Activated naive CD4-positive, alpha-beta T cell treated with anti-CD3 and anti-CD28 coated beads, Interleukin-2, amount 50 U/mL, for 72 hours (primary cell): ENCODE results near the gene MIF4GD. TPM values are rescaled to one million over a fixed set of nuclear protein-coding genes. Genes with fewer than 3 reads are reported as not detected.
"Not testable (repeated sequence)": the region's sequence is repeated elsewhere in the genome, so short reads cannot be mapped to it uniquely, and the experiment has no call there.

Experiments used
- ATAC-seq, 2 donors: fragments of 150-1000 bp; cut with Tn5 transposase; 2 replicates each; pipeline ENCODE4 v1.10.0; 2021; ENCODE audit warnings: mild to moderate bottlenecking in 2 of 2, moderate library complexity in 2 of 2
- DNase-seq, 2 donors: peaks; one replicate each; pipeline ENCODE4 v3.0.0; 2021 to 2022; ENCODE audit warnings: low spot score in 2 of 2
- H3K27ac Mint-ChIP-seq, 2 donors: one replicate each; pipeline ENCODE4 v1.8.0; 2022; ENCODE audit warnings: mild to moderate bottlenecking in 2 of 2, mixed read lengths in 2 of 2
- H3K36me3 Mint-ChIP-seq, 2 donors: one replicate each; pipeline ENCODE4 v1.8.0; 2022; ENCODE audit warnings: mixed read lengths in 2 of 2
- H3K9me3 Mint-ChIP-seq, 2 donors: one replicate each; pipeline ENCODE4 v1.8.0; 2022; ENCODE audit warnings: mixed read lengths in 2 of 2
- total RNA-seq, 2 donors: library from RNA; stranded (reverse); gene quantifications; one replicate each; pipeline ENCODE4 v1.2.3, GENCODE V29; 2022

MIF4GD gene
- total RNA-seq, 2 donors from 2014 or later, result 33.4 to 37.8 TPM

DNA sequence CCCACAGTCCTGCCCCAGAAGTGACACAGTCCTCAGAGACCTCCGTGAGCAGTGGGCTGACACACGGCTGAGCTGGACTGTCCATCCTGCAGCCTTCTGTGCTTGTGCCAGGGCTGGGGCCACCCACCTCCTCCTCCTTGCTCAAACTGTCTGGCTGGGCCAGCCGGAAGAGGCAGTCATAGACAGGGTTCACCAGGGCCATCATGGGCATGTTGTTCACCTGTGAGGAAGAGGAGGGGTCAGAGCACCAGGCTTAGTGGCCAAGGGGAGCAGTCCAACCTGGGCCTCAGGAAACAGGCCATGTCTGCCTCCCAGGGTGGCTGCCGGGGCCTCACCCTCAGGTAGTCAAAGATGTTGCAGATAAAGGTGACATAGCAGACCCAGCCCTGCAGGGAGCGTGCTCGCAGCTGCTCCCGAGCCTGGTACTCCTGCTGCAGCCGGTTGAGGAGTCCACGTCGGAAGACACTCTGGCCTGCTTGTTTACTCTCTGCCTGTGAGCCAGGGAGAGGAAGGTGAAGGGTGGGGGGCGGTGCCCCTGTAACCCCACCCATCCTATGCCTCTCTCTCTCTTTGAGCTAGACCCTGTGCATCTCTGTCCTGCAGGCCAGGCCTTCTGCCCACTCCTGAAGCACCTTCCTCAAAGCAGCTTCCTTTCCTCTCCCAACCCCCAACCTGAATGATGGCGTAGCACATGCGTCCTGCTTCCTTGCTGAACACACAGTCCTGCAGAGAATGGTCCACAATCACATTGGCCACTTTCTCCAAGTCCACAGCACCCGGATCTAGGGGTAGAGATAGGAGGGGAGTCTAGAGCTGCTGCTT, 3.4 kb downstream of the MIF4GD start:
- H3K36me3 Mint-ChIP-seq, result peaks cover 14 to 21% of the 10 kb centered on the region in 2 donors
- H3K27ac Mint-ChIP-seq, result no peak overlapping the region
- no peaks in the 10 kb centered on the region for H3K9me3 Mint-ChIP-seq
- no peak for ATAC-seq
- no peak for DNase-seq

DNA sequence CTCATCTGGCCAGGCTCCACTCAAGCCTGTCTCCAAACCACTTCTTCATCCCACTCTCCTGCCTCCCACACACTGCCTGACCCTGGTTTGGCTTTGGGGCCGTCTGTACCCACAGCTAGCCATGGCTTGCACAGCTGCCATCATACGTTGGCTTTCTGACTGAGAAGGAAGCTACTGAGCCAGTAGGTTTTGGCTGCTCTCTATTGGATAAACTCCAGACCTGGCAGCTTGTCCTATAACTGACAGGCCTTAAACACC, 3.9 kb downstream of the MIF4GD start:
- ATAC-seq (no peak), DNase-seq (no peak)
- H3K27ac Mint-ChIP-seq, result peak overlapping the region in 1 of 2 donors; percentile 81
- H3K36me3 Mint-ChIP-seq, result peaks cover 19 to 24% of the 10 kb centered on the region in 2 donors
- H3K9me3 Mint-ChIP-seq, result no peaks in the 10 kb centered on the region

DNA sequence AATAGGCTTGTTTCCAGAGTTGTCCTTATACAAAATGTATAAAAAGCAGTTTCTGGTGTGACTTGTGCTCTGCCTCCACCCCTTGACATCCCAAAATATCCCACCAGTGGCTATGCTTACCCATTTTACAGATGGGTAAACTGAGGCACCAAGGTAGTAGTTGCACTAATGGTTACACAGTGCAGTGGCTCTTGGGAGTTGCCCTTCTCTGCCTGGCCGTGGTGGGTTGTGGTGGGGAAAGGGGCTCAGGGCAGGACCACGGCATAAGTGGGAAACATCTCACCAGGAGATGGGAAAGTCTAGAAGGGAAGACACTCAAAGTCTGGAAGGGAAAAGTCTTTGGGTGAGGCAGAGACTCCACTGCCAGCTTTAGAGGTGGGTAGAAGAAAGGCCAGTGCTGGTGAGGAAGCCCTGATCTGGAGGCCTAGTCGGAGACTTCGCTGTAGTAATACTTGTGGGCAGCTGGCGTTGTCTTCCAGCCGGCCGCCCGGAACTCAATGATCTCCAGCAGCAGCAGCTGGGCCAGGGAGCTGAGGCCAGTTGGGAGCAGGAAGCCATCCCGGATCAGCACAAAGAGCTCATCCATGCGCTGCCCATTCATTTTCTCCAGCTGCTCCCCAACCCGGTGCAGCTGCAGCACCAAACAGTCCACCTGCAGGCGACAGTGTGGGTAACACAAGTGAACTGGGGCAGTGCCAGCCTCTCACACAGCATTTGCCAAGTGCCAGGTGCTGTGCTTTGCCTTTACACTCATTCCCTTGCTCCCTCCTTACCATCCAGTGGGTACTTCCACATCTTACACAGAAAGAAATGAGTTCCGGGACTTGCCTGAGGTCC, 4.5 kb downstream of the MIF4GD start:
- peak overlapping the region in 1 of 2 donors; percentile 81 for H3K27ac Mint-ChIP-seq
- peaks cover 20 to 24% of the 10 kb centered on the region in 2 donors for H3K36me3 Mint-ChIP-seq
- no peaks in the 10 kb centered on the region for H3K9me3 Mint-ChIP-seq
- ATAC-seq (no peak), DNase-seq (no peak)

DNA sequence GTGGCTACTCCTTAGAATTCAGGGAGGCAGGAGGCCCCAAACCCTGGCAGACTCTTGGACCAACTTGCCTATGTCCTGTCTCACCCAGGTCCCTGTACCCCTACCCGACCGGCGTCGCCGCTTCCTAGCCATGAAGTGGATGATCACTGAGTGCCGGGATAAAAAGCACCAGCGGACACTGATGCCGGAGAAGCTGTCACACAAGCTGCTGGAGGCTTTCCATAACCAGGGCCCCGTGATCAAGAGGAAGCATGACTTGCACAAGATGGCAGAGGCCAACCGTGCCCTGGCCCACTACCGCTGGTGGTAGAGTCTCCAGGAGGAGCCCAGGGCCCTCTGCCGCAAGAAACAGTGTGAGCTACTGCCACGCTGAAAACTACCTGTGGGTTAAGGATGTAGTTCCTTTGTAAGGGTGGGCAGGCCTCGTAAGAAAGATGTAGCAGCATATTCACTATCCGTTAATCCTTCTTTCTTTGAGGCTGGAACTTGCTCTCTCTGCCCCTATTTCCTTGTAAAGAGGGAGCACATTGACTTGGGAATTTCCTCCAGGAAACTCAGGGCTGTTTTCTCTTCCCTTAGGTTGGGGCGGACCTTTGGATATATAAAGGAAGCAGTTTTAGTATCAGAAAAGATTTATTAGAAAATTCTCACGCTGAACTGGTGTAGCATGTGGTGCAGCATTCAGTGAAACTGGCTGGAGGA, 5.3 kb downstream of the MIF4GD start:
- Mint-ChIP-seq H3K9me3 (no peaks in the 10 kb centered on the region), H3K36me3 (peaks cover 24 to 31% of the 10 kb centered on the region in 2 donors), H3K27ac (no peak overlapping the region)
- no peak for DNase-seq
- no peak for ATAC-seq

DNA sequence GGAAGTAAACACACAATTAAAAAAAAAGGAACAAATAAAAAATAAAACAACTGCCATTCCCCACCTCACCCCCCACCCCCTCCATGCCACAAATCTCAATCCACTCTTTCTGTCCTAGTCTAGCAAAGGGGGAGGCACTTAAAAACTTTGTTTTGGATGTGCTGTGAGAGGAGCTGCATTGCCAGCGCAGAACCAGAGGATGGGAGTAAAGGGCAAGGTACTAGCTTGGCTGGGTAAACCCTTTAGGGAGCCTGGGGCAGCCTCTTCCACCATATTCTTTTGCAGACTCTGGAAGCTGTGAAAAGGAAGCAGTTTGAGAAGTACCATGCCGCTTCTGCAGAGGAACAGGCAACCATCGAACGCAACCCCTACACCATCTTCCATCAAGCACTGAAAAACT, 8.0 kb downstream of the MIF4GD start:
- Mint-ChIP-seq H3K9me3 (no peaks in the 10 kb centered on the region), H3K27ac (peak overlapping the region; percentile 98 to 100), H3K36me3 (peaks cover 32 to 39% of the 10 kb centered on the region in 2 donors)
- ATAC-seq (no peak), DNase-seq (no peak)

DNA sequence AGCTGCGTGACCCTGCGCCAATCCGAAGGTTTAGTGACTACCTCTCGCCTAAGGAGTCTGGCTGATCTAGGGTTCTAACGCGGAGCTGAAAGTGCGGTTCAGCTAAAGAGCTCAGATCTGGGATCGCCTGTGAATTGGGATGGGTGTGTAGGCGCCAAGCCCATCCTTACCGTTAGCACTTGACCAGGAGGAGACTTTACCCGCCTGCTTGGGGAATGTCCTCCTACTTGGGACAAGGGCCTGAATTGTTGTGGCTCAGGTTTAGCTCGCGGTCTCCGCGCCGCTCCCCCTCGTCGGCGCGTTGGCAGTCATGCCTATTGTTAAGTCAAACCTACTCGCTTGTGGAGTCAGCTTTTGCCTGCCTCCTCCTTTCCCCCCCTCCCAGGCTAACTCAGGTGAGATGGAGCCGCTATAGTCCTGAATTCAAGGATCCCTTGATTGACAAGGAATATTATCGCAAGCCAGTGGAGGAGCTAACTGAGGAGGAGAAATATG, 8.9 kb downstream of the MIF4GD start:
- H3K27ac Mint-ChIP-seq, result peak overlapping the region; percentile 98 to 100
- peak in 1 of 2 donors; percentile 19 for ATAC-seq
- no peaks in the 10 kb centered on the region for H3K9me3 Mint-ChIP-seq
- H3K36me3 Mint-ChIP-seq, result peaks cover 32 to 38% of the 10 kb centered on the region in 2 donors
- DNase-seq, result no peak

DNA sequence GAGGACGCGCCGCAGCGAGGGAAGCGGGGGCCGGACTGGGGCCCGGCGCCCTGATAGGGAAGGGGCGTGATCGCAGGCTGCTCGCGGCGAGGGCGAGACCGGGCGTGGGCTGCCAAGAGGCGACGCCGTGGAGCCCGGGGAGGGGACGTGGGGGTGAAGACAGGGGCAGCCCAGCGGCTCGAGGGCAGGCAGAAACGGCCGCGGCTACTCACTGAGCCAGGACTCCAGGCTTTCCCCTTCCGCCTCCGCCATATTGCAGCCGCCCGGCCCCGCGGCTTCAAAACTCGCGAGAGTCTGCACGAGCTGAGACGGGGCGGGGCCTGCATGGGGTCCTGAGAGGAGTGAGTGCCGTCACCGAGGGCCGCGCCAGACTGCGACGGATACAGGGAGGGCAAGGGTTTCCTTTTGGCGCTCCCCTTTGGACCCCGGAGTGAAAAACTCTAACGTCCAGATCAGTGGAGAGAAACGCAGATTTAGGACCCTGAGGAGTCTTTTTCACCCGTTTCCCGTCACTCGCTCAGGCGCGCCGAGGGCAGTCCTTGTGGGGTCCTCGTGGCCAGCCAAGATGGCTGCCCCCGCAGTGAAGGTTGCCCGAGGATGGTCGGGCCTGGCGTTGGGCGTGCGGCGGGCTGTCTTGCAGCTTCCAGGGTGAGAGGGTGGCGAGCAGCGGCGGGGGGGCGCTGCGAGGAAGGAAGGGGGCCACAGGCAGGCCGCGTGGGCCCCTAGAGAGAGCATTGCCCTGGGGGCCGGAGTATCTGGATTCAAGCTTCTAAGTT, 9.5 kb downstream of the MIF4GD start, which contains the start of the genes GGA3 and MRPS7:
Gene GGA3 (minus strand): TSS at position 271 of the 776 bp plus-strand sequence. CDS start 19 bp downstream, at position 252.
Gene MRPS7 (plus strand): TSS at position 544 of the 776 bp plus-strand sequence. CDS start 22 bp downstream, at position 566.
- Mint-ChIP-seq H3K27ac (peak within 1 kb of the TSS; percentile 98 to 100), H3K36me3 (peaks cover 32 to 33% of the 10 kb centered on the region in 2 donors), H3K9me3 (no peaks in the 10 kb centered on the region)
- DNase-seq (peak; percentile 95 to 98), ATAC-seq (peak; percentile 88 to 95)

DNA sequence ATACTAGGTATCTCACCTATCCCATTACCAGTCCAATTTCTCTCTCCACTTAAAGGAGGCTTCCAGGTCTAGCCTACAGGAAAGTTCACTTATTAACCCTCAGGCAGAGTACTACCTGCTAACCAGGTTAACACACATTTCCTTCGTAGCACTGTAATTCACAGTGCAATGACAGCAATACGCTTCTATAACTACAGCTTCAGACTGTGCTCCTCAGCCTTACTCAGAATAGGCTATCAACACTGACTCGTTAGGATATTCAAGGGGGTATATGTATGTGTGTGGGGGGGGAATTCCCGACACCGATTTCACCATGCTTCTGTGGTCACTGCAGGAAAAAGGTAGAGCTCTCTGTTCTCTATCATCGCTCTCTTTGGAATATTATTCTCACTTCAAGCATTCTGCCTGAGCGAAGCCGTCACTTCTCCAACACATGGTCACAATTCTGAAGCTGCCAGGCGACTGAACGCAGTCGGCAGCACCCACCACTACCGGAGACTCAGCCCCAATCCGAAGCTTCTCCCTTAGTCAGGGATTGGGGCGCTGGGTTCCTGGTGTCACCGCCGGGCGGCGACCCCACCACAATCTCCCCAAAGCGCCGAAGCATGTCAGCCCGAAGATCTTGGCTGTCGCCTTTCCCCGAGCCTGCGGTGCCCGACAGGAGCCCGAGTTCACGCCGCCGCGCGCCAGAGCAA, 10.2 kb downstream of the MIF4GD start:
- DNase-seq (peak in 1 of 2 donors; percentile 74), ATAC-seq (peak; percentile 44 to 77)
- Mint-ChIP-seq H3K9me3 (no peaks in the 10 kb centered on the region), H3K36me3 (peaks cover 32 to 33% of the 10 kb centered on the region in 2 donors), H3K27ac (peak overlapping the region; percentile 98 to 100)

DNA sequence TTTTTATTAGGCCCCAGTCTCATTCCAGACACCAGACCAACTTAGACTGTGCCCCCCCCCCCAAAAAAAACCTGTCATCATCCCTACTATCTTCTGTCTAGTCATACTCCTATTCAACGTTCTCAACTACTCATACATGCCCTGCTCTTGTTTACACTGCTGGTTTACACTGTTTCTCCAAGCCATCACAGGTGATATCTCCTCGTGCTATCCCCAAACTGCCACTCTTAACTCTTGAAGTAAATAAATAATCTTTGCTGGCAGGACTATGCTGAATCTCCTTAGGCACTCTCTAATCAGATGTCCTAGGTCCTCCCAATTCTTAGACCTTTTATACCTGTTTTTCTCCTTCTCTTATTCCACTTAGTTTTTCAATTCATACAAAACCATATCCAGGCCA, 13.8 kb downstream of the MIF4GD start:
- H3K9me3 Mint-ChIP-seq, ATAC-seq, DNase-seq: not testable (repeated sequence)
- peaks cover 20 to 22% of the 10 kb centered on the region in 2 donors for H3K36me3 Mint-ChIP-seq
- peak overlapping the region; percentile 63 to 80 for H3K27ac Mint-ChIP-seq

DNA sequence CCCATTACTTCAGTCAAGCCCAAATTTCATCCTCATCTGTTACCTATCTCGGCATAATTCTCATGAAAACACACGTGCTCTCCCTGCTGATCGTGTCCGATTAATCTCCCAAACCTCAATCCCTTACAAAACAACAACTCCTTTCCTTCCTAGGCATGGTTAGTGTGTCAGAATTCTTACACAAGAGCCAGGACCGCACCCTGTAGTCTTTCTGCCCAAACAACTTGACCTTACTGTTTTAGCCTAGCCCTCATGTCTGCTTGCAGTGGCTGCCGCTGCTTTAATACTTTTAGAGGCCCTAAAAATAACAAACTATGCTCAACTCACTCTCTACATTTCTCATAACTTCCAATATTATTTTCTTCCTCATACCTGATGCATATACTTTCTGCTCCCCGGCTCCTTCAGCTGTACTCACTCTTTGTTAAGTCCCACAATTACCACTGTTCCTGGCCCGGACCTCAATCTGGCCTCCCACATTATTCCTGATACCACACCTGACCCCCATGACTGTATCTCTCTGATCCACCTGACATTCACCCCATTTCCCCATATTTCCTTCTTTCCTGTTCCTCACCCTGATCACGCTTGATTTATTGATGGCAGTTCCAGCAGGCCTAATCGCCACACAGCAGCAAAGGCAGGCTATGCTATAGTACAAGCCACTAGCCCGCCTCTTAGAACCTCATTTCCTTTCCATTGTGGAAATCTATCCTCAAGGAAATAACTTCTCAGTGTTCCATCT, 14.9 kb downstream of the MIF4GD start:
- not testable (repeated sequence) for DNase-seq, H3K9me3 Mint-ChIP-seq, ATAC-seq
- H3K36me3 Mint-ChIP-seq, result peaks cover 12% of the 10 kb centered on the region in 2 donors
- peak overlapping the region; percentile 10 to 63 for H3K27ac Mint-ChIP-seq

DNA sequence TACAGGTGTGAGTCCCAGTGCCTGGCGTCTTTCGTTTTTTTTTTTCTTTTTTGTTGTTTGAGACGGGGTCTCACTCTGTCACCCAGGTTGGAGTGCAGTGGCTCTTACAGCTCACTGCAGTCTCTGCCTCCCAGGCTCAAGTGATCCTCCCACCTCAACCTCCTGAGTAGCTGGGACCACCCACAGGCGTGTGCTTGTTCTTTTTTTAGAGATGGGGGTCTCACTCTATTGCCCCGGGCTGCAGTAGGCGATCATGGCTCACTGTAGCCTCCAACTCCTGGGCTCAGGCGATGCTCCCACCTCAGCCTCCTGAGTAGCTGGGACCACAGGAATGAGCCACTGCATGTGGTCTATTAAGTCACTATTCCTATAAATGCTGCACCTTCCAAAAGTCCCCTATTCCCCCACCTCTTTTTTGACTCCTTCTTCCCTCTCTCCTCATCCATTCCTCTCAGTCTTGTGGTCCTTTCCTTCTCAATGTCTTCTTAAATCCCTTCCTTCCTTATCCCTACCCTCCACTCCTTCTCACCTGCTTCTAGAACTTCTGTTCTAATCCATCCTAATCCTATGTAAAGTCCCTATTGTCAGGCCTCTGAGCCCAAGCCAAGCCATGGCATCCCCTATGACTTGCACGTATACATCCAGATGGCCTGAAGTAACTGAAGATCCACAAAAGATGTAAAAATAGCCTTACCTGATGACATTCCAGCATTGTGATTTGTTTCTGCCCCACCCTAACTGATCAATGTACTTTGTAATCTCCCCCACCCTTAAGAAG, 18.8 kb downstream of the MIF4GD start:
- no peak for DNase-seq
- Mint-ChIP-seq H3K27ac (peak overlapping the region; percentile 67 to 91), H3K9me3 (no peaks in the 10 kb centered on the region), H3K36me3 (no peaks in the 10 kb centered on the region)
- ATAC-seq, result no peak

DNA sequence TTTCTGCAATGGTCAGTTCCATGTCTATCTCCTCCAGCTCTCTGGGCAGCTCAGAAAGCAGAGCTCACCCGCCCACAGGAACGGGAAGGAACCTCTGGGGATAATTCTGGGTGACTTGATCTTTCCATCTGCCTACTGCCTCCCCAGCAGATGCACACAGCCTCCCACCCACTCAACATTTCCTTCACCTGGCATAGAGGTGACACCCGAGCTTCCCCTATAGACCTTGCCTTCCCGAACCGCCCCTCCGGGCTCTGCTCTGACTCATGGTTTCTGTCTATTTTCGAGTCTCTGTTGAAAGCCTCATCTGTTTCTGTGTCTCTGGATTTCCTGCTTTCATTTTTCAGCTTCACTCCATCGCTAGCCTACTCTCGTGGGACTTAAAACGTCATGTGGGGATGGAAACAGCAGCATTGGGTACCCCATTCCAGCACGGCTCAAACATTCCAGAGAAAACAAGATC, 21.0 kb downstream of the MIF4GD start:
- H3K36me3 Mint-ChIP-seq, result peaks cover 0 to 10% of the 10 kb centered on the region in 2 donors
- DNase-seq (peak; percentile 76 to 89), ATAC-seq (peak; percentile 98)
- H3K27ac Mint-ChIP-seq, result peak overlapping the region; percentile 91 to 99
- no peaks in the 10 kb centered on the region for H3K9me3 Mint-ChIP-seq

DNA sequence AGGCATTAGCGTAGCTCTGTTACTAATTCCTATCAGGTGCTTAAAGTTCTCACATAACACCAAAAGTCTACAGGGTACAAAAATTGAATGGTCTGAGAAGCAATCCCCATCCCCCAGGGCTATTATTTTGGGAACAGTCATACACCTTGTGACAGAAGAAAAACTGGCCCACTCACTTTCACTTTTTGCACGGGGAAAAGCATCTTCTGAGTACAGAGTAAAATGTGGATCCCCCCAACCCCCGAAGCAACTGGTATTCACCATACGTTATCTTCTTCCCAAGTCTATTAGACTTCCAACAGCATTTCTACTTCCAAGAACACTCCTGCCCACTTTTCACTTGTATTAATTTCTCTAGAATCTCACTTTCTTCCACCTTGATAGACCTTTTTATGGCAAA, 21.5 kb downstream of the MIF4GD start:
- peaks cover 0 to 10% of the 10 kb centered on the region in 2 donors for H3K36me3 Mint-ChIP-seq
- peak overlapping the region; percentile 91 to 99 for H3K27ac Mint-ChIP-seq
- H3K9me3 Mint-ChIP-seq, result no peaks in the 10 kb centered on the region
- ATAC-seq, result peak; percentile 10 to 31
- no peak for DNase-seq

DNA sequence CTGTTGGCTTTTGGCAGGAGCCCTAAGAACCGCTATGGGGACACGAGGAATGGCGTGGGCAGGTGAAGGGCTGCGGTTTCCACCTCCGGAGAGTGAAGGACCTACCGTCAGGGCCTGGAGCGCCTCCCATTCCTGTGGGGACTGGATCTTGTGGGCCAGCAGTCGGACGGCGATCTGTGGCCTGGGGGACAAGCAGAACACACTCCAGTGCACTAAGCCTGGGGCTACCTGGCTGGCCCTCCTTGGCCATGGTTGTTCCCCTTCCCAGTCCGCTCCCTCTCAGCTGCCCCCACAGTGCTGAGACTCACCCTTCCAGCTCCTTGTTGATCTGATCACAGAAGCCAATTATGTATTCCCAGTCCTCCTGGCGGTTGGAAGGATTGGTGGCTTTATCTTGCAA, 24.6 kb downstream of the MIF4GD start:
- ATAC-seq, result no peak
- Mint-ChIP-seq H3K27ac (peak overlapping the region in 1 of 2 donors; percentile 57), H3K9me3 (no peaks in the 10 kb centered on the region), H3K36me3 (peaks cover 8 to 15% of the 10 kb centered on the region in 2 donors)
- DNase-seq, result no peak
